Right hindlimb (tissue), 1 donor: ENCODE data around the gene PUM1.

Source experiments
- DNase-seq: peaks from one replicate; pipeline ENCODE4 v3.0.0-alpha.2; 2018

PUM1 gene

DNA sequence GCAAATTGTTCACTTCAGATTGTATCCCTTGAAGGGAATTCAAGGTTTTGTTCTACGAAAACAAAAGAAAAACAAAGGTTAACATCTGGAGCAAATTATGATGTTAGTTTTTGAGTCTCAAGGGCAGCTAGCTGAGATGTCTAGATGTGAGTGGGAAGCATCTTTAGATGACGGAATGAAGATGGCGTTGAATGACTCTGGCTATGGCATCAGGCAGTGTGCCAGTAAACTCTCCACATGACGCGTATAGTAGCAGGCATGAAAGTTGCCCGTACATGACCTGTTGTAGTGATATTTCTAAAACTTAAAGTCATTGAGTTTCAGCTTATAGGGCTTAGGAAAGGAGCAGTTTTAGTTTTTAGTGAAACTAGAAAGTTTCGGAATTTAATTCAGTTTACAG, 144.7 kb downstream of the PUM1 start:
- no peak for DNase-seq

DNA sequence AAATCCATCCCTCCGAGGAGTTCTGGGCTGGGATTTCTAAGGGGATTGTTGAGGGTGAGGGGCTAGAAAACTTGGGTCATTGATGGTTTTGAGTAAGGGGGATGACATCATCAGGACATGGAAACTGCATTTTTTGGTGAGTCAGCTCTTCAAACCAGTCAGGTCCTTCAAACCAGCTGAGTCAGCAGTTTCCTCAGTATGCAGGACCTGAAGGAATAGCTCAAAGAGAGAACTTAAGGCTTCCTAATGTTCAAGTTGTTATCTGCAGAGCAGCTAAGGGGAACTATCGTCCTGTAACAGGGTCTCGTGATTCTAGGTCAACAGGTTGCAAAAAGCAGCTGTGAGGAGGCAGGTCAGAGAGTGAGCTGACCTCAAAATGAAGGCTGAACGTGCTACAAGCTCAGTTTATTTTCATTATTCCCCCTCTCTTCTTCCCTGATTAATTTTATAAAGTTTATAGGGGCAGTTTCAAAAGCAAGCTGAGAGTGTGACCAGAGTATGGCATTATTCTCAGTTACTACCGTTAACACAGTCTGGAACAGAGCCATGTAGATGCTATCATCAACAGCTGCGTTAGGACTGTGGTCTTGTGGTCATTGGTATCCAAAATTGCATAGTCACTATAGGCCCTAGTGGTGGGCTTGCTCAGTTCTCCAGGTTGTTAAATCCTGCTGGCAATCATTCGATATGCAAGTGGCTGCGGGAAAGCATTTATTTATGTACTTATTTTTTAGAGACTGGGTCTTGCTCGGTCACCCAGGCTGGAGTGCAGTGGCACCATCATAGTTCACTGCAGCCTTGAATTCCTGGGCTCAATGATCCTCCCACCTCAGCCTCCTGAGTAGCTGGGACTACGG, 146.3 kb downstream of the PUM1 start:
- DNase-seq = no peak

DNA sequence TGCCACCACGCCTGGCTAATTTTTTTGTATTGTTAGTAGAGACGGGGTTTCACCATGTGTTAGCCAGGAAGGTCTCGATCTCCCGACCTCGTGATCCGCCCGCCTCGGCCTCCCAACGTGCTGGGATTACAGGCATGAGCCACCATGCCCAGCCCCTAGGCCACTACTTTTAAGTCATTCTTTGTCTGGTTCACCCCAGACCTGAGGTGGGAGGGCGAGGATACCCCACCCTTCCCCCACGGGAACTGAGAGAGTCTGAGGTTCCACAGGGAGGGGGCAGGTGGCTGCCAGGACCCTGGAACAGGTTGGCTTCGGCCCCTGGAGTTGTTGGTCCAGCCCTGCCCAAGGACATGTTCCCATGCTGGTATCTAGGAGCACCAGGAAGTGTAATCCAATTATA, 149.2 kb downstream of the PUM1 start:
- DNase-seq = no peak

DNA sequence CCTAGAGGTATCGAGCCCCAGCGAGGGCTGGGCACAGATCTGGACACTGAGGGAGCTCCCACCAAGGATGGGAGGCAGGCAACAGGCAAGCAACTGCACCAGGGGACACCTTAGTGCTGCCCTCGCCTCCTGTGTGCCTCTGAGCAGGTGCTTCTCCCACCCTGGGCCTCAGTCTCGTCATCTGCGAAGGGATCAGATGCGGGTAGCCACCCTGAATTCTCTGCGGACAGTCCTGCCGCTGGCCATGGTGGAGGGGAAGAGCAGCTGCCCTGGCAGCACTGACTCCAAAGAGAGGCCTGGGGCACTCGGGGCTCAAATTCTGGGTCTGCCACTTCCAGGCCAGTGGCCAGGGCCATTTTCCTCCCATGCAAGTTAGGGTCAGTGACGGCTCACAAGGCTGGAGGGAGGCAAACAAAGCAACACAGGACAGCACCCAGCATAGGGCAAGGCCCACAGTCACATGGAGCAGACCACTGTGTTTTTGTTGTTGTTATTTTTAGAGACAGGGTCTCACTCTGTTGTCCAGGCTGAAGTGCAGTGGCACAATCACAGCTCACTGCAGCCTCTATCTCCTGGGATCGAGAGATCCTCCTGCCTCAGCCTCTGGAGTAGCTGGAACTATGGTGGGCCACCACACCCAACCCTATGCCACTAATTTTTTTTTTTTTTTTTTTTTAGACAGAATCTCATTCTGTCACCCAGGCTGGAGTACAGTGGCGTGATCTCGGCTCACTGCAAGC, 149.9 kb downstream of the PUM1 start:
- no peak for DNase-seq

DNA sequence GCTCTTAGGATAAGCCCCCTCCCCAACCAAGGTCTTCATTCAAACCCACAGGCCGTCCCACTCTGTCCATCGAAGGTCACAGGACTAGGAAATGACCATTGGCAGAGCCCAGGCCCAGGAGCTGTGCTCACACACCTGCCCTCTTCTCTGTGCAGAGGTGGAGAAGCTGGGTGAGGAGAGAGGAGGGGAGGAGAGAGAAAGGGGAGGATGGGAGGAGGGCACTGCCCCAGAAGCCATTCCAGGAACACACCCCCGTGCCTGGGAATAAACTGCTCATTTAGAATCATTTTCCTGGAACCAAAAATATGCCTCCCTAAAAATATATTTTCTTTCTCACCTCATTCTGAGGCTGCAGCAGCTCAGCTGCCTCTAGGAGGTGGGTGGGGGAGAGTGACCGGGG, 150.6 kb downstream of the PUM1 start:
- DNase-seq = no peak

DNA sequence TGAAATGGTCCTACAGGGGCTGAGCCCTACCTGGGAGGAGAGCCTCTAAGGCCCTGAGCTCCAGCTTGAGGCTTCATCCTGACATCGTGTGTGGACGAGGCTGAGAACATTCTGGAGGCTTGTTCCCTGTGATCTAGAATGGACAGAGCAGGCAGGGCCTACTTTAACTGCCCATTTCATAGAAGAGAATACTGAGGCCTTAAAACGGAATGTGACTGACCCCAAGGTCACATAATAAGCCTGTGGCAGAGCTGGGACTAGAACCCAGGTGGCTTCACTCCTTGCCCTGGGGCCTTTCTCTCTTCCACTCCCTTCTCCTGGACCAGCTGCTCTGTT, 151.0 kb downstream of the PUM1 start:
- DNase-seq = no peak

DNA sequence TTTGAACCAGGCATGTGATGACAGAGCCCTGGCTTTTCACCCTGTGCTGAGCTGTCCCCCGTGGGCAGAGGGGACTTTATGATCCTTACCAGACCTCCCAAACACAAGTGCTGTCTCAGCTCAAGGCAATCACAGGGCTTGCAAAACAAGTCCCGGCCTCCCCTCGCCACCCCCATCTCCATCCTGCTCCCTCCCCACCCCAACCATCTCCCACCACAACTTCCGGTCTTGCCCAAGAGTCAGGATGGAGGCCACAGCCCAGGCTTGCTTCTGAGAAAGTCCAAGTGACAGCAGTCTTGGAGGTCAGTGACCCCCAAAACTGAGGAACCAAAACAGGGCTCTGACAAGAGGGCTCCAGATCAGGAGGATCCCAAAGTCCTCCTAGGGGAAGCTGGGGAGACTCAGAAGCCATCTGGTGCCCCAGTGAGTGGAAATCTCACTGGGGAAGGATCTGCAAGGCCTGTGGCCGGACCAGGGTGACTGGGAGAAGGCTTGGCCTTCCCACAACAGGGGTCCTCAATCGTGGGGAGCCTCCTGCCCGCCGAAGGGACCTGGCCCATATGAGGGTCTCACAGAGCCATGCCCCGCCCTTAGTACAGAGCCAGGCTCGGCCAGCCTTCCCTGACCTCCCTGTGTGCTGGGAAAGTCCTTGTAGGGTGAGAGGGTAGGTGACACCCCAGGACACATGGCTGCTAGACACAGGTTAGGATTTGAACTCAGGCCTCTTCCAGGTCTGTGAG, 152.4 kb downstream of the PUM1 start:
- DNase-seq = peak; percentile 45

DNA sequence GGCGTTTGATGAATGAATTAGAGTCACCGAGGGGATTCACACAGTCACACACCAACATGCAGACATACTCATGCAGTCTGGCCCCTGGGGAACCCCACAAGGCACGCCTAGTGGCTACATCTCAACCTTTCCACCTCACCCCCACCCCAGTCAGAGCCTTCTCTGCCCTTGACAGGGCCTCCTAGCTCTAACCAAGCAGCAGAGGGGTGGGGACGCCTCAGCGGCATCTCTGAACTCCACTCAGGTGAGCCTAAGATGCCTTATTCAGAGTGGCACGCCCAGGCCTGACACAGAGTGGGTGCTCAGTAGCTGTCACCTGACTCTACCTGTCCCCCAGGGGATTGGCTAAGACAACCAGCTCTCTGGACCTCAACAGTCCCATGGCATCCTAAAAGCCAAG, 153.3 kb downstream of the PUM1 start:
- peak; percentile 16 for DNase-seq

DNA sequence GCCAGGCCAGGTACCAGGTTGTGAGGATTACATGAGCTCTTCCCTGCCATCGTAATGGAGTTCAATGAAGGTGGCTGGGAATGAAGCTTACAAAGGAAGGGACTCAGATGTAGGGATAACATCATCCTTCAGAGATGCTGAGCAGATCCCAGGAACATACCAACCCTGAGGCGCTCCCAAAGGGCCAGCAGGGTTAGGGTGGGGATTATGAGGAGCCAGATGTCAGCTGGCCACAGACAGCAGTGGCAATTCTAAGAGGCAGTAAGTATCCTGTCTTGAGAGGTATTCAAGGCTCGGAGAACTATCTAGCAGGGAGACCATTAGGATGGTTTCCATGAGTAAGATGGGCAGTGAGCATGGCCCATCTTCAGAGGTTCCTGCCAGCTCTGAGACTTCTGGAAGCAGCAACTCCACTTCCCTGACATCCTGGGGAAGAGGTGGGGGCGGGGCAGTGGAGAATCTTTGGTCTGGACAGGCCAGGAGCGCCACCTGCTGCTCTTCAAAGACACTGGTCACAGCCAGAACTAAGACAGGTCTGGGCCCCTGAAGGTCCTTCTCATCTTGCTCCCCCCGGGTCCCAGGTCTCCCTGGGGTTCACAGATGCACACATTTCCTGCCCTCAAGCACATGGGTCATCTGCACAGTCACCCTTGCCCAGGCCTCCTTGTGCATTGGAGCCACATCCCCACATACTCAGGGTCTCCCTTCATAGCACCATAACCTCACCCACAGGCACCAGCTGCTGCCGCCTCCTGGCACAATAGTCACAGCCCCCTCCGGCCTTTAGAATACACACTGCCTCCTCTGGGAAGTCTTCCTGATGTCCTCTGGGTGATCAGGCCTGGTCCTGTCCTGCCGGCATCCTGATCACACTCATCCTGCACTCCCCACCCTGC, 154.2 kb downstream of the PUM1 start:
- peak; percentile 90 for DNase-seq

DNA sequence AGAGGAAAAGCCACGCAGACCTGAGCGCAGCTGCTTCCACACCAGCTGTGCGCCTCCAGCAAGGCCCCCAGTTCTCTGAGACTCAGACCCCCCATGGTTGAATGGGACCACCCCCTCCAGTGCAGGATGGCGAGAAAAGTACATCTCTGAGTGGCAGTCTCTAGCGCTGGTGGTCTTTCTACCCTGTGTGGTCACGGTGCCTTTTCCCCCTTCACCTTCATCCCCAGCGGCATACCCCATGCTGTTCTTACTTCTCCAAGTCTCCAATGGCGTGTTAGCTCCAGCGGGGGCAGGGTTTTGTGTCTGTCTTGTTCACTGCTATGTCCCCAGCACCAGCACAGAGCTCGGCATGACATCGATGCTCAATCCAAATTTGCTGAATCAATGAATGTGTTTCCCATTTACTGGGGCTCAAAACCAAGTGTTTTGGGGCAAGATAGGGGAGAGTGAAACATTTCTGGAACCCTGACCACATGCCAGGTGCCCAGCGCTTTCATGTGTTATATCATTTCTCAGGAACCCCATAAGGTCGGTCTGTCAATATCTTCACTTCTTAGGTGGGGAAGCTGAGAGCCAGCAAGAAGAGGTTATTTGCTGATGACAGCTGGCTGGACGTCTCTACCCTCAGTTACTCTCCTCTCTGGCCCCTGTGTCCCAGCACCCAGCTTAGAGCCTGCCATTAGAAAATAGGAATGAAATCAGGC, 156.0 kb downstream of the PUM1 start:
- DNase-seq = no peak

DNA sequence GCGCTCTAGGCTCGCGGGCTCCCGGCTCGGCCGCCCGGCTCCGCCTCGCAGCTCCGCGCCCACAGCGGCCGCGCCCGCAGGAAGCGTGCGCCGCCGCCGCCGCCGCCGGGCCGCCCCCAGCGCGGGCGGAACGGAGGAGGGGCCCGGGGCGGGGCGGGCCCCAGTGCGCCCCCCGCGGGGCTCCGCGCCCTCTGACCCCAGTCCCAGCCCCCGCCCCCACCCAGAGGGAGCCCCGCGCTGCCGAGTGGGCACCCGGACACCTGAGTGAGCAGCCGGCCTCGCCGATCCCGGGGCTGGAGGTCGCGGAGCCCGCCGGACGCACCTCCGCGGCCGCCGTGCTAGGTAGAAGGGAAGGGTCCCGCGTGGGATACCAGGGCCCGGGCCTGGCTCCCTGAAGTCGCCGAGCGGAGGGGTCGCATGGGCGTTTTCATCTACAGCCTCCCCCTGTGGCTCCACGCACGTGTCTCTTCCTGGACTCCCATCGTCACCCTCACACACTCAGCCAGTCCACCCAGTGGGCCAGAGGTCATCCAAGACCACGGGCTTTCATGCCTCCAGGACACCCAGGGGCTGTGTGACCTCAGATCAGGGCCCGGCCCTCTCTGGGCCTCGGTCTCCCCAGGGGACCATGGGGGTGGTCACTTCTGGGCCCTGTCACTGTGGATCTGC, 156.7 kb downstream of the PUM1 start, which contains the start of gene SDC3:
Gene SDC3 (minus strand): TSS at position 63 of the 669 bp plus-strand sequence. CDS start 172 bp downstream, outside the sequence.
- DNase-seq = peak; percentile 41

DNA sequence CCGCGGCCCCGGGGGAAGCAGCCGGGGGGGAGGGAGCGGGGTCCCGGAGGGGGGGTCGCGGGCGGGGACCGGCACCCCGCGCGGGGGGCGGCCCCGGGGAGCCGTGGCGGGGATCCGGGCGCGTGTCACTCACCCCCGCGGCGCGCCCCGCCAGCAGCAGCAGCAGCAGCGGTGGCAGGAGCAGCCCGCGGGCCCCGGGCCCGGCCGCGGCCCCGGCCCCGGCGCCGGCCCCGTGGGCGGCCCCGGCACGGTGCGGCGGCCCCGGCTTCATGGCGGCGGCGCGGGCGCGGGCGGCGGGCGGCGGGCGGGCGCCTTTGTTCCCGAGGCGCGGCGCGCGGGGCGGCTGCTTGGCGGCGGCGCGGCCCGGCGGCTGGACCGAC, 157.2 kb downstream of the PUM1 start:
- DNase-seq = no peak

DNA sequence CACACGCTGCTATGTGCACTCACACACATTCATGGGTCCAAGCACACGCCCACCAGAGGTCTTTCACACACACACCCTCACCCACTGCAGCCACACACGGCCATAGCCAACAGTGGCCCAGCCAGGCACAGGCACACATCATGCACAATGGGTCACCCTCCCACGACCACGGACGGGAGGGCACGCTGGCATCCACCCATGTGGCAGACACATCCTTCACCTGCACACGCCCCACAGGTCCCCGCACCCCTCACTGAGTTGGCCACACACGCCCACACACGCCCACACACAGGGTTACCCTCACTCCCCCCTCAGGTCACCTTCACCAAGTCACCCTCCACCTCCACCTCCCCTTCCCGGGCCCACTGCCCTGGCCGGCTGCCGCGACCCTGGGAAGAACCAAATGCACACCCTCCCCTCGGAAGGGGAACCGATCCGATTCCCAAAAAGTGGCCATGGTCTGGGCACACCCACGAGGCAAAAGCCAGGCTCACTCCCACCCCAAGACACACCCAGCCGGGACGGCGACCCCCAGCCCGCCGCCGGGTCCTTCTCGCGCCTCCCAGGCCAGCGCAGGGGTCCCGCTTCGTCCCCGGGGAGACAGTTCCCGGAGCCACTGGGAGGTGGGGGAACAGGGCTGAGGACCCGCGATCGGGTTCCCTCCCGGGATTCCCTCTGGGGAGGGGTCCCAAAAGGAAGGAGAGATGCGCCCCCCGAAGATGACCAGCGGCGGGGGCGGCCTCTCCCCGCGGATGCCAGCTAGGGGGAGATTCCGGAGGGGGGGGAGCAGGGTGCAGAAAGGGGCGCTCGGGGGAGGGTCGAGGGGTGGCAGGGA, 157.8 kb downstream of the PUM1 start:
- DNase-seq = peak; percentile 54

DNA sequence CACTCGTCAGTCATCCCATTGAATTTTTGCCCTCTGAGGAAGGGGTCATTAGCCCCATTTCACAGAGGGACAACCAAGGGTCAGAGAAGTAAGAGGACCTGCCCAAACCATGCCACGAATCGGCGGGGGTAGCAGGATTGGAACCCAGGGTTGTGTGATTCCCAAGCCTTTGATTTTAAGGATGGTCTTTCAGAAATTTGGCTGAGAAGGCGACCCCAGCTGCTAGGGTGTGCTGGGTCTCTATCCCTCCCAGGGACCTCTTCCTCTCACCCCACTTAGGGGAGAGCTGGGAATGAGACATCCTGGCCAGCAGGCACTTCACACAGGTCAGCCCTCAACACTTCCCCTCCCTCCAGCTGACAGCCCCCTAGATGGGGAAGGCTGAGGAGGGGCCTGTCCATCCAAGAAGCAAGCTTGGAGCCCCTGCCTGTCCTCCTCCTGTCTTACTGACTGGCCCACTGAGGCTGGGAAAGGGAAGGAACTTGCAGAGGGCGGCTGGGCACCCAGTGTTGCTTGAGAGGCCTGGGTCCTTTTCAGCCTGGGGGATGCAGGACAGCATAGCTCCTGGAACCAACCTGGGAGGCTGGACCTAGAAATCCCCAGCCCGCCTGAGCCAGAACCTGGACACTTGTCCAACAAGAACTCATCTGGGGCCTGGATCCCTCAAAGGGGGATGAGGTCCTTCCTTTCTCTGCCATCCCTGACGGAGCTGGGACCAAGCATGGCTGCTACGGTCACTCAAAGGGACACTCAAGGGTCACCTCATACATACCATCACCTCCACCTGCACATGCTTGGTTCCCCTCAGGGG, 158.7 kb downstream of the PUM1 start:
- peak; percentile 13 for DNase-seq

DNA sequence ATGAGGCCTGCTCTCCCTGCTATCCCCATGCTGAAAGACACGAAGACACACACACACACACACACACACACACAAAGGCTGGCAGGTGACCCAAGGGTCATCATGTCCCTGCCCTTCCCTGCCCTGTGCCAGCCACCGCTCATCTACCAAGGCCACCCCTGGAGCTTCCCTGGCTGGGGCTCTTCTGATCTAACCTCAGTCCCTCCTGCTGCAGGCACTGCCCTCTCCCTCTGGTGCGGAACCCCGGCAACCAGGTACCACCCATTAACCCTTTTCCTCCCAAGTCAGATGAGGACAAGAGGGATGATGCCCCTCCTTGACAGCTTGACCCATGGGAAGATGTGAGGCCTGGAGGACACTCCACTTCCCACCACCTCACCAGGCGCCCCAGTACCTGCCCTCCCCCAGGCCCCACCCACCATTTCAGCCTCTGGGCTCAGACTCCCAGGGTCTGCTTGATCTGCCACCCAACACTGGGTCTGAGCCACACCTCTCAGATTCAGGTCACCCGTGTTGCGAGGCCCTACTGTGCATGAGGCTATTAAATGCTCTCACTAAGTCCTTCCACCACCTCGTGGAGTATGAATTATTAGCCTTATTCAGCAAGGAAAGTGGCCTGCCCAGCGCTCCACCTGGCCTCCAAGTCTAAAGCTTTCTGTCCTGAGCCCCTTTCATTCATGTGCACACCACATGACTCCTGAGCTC, 159.4 kb downstream of the PUM1 start:
- DNase-seq = peak; percentile 15

DNA sequence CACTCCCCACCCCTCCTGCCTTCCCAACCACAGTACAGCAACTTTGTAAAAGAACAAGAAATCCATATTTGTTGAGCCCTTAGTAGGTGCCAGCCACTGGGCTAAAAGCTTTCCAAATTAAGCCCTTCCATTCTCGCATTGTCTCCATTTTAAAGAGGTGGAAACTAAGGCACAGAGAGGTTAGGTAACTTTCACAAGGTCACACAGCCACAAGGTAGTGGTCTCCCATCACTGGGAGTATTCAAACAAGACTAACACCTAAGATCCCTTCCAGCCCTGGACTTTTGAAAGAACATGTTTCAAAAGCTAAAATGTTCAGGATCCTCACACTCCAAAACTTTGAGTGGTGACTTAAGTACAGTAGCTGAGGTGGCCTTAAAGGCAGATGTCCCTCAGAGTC, 160.1 kb downstream of the PUM1 start:
- DNase-seq = no peak

DNA sequence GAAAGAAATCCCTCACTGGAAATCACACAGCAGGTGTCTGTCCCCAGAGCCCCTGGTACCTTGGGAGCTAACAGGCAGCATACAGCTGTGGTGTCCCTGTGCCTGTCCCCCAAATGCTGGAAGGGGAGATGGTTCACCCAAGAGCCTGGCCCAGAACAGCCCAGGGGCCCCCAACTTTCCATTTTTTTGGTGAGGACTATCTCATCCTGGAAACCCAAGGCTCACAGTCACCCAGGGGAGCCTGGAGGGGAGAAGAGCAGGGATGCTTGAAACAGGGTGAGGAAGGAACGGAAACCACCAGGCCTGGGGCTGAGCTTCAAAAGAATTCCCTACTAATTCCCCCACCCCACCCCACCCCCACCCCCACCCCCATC, 160.6 kb downstream of the PUM1 start:
- DNase-seq = peak; percentile 9

DNA sequence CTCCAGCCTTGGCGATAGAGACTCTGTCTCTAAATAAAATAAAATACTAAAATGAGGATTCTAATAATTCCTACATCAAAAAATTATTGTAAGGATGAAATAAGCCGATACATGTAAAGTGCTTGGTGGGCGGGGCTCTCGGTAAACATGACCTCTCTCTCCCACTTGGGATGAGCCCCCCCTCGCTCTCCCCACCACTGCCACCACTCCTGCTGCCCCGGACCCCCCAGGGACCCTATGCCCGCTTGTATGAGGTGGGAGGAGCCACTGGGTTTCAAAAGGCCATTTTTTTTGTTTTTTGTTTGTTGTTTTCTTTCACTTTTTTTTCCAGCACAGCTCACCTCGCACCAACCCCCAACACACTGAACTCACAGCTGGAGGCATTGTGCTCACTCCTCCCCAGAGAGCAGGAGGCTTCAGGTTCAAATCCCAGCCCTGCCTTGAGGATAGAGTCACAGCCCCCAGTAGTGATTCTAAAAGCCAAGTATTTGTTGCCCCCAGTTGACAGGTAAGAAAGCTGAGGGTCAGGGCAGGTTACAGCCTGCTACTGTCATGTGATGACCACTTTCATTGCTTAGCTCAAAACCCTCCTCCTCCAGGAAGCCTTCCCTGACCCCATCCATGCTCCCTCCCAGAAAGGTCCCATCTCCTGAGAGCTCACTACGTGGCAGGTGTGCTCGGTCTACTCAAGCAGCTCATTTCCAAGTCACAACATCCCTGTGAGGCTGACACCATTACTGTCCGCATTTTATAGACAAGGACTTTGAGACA, 161.1 kb downstream of the PUM1 start:
- DNase-seq = peak; percentile 9
